H7 (cell line): ENCODE measurements around the gene UNC50. TPM values are rescaled to one million over a fixed set of nuclear protein-coding genes. Genes with fewer than 3 reads are reported as not detected.
"Not testable (repeated sequence)": the region's sequence is repeated elsewhere in the genome, so short reads cannot be mapped to it uniquely, and the experiment has no call there.

Experiments
- DNase-seq: peaks from one replicate; pipeline ENCODE4 v3.0.0; 2012
- H3K27me3 ChIP-seq: 2 replicates; pipeline ENCODE4 v1.6.0; 2011; ENCODE audit warnings: mild to moderate bottlenecking, low read length; ENCODE audit not compliant: control insufficient read depth, insufficient read depth
- H3K36me3 ChIP-seq: replicated peaks from 2 replicates; pipeline ENCODE4 v1.5.1; 2011; ENCODE audit warnings: low read length; ENCODE audit not compliant: control insufficient read depth, insufficient read depth
- H3K4me3 ChIP-seq: 2 replicates; pipeline ENCODE4 v1.5.1; 2011; ENCODE audit warnings: low read depth, mild to moderate bottlenecking, control low read depth, low read length, moderate library complexity; ENCODE audit not compliant: insufficient read depth
- total RNA-seq: library from RNA; depleted of rRNA; stranded (reverse); fragments of >200 nt; shearing (Covaris generic); gene quantifications from 2 replicates; pipeline ENCODE4 v1.2.3, GENCODE V29; 2014; rRNA removed

Gene UNC50
- total RNA-seq, 1 experiment from 2014 or later: 37.1 TPM

- H3K27me3 ChIP-seq: no peaks in the 10 kb centered on the region
- H3K36me3 ChIP-seq: no peaks in the 10 kb centered on the region
- H3K4me3 ChIP-seq: no peak overlapping the region
- no peak for DNase-seq
Measured at GRCh38 chr2:98658816-98659490, 50.6 kb downstream of the UNC50 start.

GRCh38 chr2:98659491-98659840 lies 51.1 kb downstream of the UNC50 start:
- H3K27me3 ChIP-seq: not testable (repeated sequence)

GRCh38 chr2:98663511-98664090 lies 55.2 kb downstream of the UNC50 start:
- Histone ChIP-seq H3K4me3 (no peak overlapping the region), H3K27me3 (no peaks in the 10 kb centered on the region), H3K36me3 (no peaks in the 10 kb centered on the region)
- DNase-seq: no peak

More at GRCh38 chr2:98659491-98659840, 51.1 kb downstream of the UNC50 start:
- DNase-seq, H3K4me3 ChIP-seq, H3K36me3 ChIP-seq: not testable (repeated sequence)

DNA sequence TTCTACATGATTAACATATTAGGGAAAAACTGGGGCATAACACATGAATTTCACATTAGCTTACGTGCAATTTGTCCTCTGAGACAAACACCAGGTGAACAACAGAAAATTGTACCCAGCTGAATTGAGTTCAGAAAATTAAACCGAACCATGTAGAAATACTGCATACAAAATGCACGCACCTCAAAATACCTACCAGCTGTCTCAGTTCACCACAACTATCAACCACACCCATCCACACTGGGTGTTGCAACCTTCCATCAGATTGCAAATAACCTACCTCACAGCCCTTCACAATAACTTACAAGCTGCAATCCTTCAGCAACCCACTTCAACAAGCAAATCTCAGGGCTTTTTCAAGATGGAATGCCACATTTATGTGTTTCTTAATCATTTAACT lies 55.9 kb downstream of the UNC50 start:
- H3K36me3 ChIP-seq: no peaks in the 10 kb centered on the region
- no peak for DNase-seq
- no peak overlapping the region for H3K4me3 ChIP-seq
- H3K27me3 ChIP-seq: no peaks in the 10 kb centered on the region

DNA sequence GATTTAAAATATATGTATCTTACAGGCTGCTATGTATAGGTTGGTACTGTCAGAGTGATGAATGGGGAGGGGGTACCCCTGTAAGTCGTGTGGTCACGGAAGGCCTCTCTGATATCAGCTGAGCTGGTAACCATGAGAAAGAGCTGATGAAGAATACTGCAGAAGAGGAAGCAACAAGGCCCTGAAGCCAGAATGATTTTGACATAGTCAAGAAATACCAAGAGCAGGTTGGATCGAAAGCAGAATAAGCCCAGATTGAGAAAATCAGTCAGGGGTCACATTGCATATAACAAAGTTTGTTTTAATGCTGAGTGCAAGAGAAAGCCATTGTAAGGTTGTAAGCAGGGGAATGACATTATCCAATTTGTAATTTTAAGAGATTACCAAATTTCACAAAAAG lies 57.3 kb downstream of the UNC50 start:
- Histone ChIP-seq H3K27me3 (no peaks in the 10 kb centered on the region), H3K4me3 (no peak overlapping the region), H3K36me3 (no peaks in the 10 kb centered on the region)
- DNase-seq: no peak

Other genes starting within 250 kb of the UNC50 start
- 30.3 and 32.0 TPM in 2 replicates for gene INPP4A, start 163.7 kb upstream of the UNC50 start, total RNA-seq
- gene COA5, start 77 bp upstream of the UNC50 start, total RNA-seq: 19.7 and 28.6 TPM in 2 replicates
- 0.70 and 2.1 TPM in 2 replicates for gene MGAT4A, start 122.5 kb downstream of the UNC50 start, total RNA-seq